Lower lobe of right lung (tissue), 2 donors: Measurements from ENCODE around the gene ROBO1. TPM values are rescaled to one million over a fixed set of nuclear protein-coding genes. Genes with fewer than 3 reads are reported as not detected.
"Not testable (repeated sequence)": the region's sequence is repeated elsewhere in the genome, so short reads cannot be mapped to it uniquely, and the experiment has no call there.

Experiments used
- ATAC-seq, 2 donors: fragments of 200-7000 bp; cut with Tn5 transposase; one replicate each; pipeline ENCODE4 v1.9.1; 2020 to 2022; ENCODE audit warnings: mild to moderate bottlenecking in 2 of 2, moderate library complexity in 2 of 2
- DNase-seq: peaks from one replicate; pipeline ENCODE4 v3.0.0-alpha.2; 2020
- H3K27ac ChIP-seq: fragments of 200-600 bp; one replicate; pipeline ENCODE4 v1.8.0; 2022
- H3K27me3 ChIP-seq: fragments of 200-600 bp; one replicate; pipeline ENCODE4 v1.8.0; 2022; ENCODE audit warnings: low read depth
- H3K36me3 ChIP-seq: fragments of 200-600 bp; one replicate; pipeline ENCODE4 v1.8.0; 2022; ENCODE audit warnings: mild to moderate bottlenecking
- H3K4me1 ChIP-seq: fragments of 200-600 bp; one replicate; pipeline ENCODE4 v1.8.0; 2022
- H3K4me3 ChIP-seq: fragments of 200-600 bp; one replicate; pipeline ENCODE4 v1.8.0; 2022; ENCODE audit warnings: mild to moderate bottlenecking
- H3K9me3 ChIP-seq: fragments of 200-600 bp; one replicate; pipeline ENCODE4 v1.8.0; 2022
- CTCF ChIP-seq: fragments of 200-600 bp; IDR thresholded peaks from one replicate; pipeline ENCODE4 v1.8.0; 2022; ENCODE audit warnings: antibody characterized with exemption, mild to moderate bottlenecking
- intact Hi-C: fragments of 100-400 bp; cut with DNase I; formaldehyde crosslinking; loops from one replicate; pipeline ENCODE4 v1.11.0; 2022
- total RNA-seq: library from RNA; stranded (reverse); fragmentation: NEBNext Ultra II Directional; extraction: Animal tissue kit (Norgen Biotek cat#: 25700); gene quantifications from one replicate; pipeline ENCODE4 v1.2.1, GENCODE V29; 2021
- donor health status: DM: no; HTN: yes; CAD: no; lungs with severe emphysema.

Gene ROBO1
- total RNA-seq, 1 donor from 2014 or later: 14.8 TPM

- Histone ChIP-seq H3K27me3 (no peaks in the 10 kb centered on the region), H3K36me3 (no peaks in the 10 kb centered on the region)
- no peak for ATAC-seq
These were observed 425.8 kb downstream of the ROBO1 start for GRCh38 chr3:79341961-79342360.

GRCh38 chr3:79339846-79340245 lies 428.0 kb downstream of the ROBO1 start:
- intact Hi-C loops: no loop called here
- ATAC-seq (peak in 1 of 2 donors; percentile 30), DNase-seq (no peak)

More at GRCh38 chr3:79341961-79342360, 425.8 kb downstream of the ROBO1 start:
- no peak for DNase-seq
- Histone ChIP-seq H3K27ac (no peak overlapping the region), H3K4me1 (no peaks in the 10 kb centered on the region), H3K4me3 (no peak overlapping the region), H3K9me3 (no peaks in the 10 kb centered on the region)
- intact Hi-C loops: no loop called here
- TF ChIP-seq CTCF: no peak

GRCh38 chr3:79337798-79338197 lies 430.0 kb downstream of the ROBO1 start:
- intact Hi-C loops: no loop called here
- no peaks in the 10 kb centered on the region for H3K27me3 ChIP-seq
- no peak for TF ChIP-seq CTCF
- H3K4me3 ChIP-seq: no peak overlapping the region
- no peaks in the 10 kb centered on the region for H3K9me3 ChIP-seq
- H3K27ac ChIP-seq: no peak overlapping the region
- no peaks in the 10 kb centered on the region for H3K4me1 ChIP-seq
- no peaks in the 10 kb centered on the region for H3K36me3 ChIP-seq
- DNase-seq (no peak), ATAC-seq (no peak)

More at GRCh38 chr3:79339846-79340245, 428.0 kb downstream of the ROBO1 start:
- Histone ChIP-seq H3K4me3 (no peak overlapping the region), H3K27me3 (no peaks in the 10 kb centered on the region), H3K9me3 (no peaks in the 10 kb centered on the region), H3K4me1 (no peaks in the 10 kb centered on the region), H3K27ac (no peak overlapping the region), H3K36me3 (no peaks in the 10 kb centered on the region)
- TF ChIP-seq CTCF: no peak

GRCh38 chr3:79329154-79329553 lies 438.6 kb downstream of the ROBO1 start:
- no peak for DNase-seq
- intact Hi-C loops: no loop called here
- no peaks in the 10 kb centered on the region for H3K4me1 ChIP-seq
- H3K9me3 ChIP-seq: no peaks in the 10 kb centered on the region
- TF ChIP-seq CTCF: no peak
- no peak overlapping the region for H3K27ac ChIP-seq
- no peak for ATAC-seq
- no peak overlapping the region for H3K4me3 ChIP-seq
- no peaks in the 10 kb centered on the region for H3K36me3 ChIP-seq
- H3K27me3 ChIP-seq: no peaks in the 10 kb centered on the region

GRCh38 chr3:79326642-79327041 lies 441.2 kb downstream of the ROBO1 start:
- Histone ChIP-seq H3K9me3 (no peaks in the 10 kb centered on the region), H3K4me1 (no peaks in the 10 kb centered on the region), H3K36me3 (no peaks in the 10 kb centered on the region), H3K4me3 (no peak overlapping the region), H3K27ac (no peak overlapping the region), H3K27me3 (no peaks in the 10 kb centered on the region)
- ATAC-seq: no peak
- no peak for TF ChIP-seq CTCF
- intact Hi-C loops: no loop called here
- DNase-seq: no peak

- H3K36me3 ChIP-seq, H3K4me3 ChIP-seq, ATAC-seq, H3K9me3 ChIP-seq, H3K27me3 ChIP-seq, H3K27ac ChIP-seq, intact Hi-C loops, DNase-seq, H3K4me1 ChIP-seq: not testable (repeated sequence)
These were observed 441.9 kb downstream of the ROBO1 start for GRCh38 chr3:79325833-79326383.
